Sigmoid colon (tissue), 4 donors: ENCODE results near the gene EFR3B.

Source experiments
- POLR2A ChIP-seq, 2 donors: fragments of 450-650 bp; IDR thresholded peaks; one replicate each; pipeline ENCODE4 v1.6.1; 2016; ENCODE audit warnings: antibody characterized with exemption in 2 of 2, mild to moderate bottlenecking in 2 of 2, moderate library complexity in 2 of 2
- POLR2AphosphoS5 ChIP-seq, 4 donors: sonication (generic); formaldehyde crosslinking; IDR thresholded peaks; one replicate each; pipeline ENCODE4 v1.6.1; 2017; ENCODE audit warnings: antibody characterized with exemption in 4 of 4
- TF ChIP-seq, protein P1 (sequence below), 4 experiments: fragments of 450-650 bp in 3 of 4; fragments of 200-600 bp in 1 of 4; IDR thresholded peaks; one replicate each; pipeline ENCODE4 v1.5.1; 2016 to 2019; ENCODE audit warnings: antibody characterized with exemption in 4 of 4, mild to moderate bottlenecking in 3 of 4, moderate library complexity in 2 of 4

DNA sequence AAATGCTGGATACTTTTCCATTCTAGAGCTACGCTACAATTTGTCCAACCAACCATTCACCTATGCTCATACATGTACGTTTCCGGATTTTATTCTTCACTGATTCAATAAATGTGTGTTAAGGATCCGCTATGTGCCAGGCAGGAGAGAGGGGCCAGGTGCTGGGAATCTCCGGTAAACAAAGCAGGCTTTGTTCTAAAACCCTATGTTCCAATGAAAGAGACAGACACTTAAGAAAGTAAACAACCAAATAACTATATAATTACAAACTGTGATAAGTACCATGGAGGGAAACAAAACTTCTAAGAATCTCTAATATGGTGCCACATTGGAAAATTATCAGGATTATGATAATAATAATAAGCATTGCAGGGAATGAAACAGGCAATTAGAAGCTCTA is 148.7 kb downstream of the EFR3B start:
- TF ChIP-seq, protein P1, sequence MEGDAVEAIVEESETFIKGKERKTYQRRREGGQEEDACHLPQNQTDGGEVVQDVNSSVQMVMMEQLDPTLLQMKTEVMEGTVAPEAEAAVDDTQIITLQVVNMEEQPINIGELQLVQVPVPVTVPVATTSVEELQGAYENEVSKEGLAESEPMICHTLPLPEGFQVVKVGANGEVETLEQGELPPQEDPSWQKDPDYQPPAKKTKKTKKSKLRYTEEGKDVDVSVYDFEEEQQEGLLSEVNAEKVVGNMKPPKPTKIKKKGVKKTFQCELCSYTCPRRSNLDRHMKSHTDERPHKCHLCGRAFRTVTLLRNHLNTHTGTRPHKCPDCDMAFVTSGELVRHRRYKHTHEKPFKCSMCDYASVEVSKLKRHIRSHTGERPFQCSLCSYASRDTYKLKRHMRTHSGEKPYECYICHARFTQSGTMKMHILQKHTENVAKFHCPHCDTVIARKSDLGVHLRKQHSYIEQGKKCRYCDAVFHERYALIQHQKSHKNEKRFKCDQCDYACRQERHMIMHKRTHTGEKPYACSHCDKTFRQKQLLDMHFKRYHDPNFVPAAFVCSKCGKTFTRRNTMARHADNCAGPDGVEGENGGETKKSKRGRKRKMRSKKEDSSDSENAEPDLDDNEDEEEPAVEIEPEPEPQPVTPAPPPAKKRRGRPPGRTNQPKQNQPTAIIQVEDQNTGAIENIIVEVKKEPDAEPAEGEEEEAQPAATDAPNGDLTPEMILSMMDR (IDR thresholded peaks at IDR 0.05): no peak
- no peak for TF ChIP-seq POLR2AphosphoS5 (IDR thresholded peaks at IDR 0.05)
- TF ChIP-seq POLR2A (IDR thresholded peaks at IDR 0.05): no peak
